Activated CD4-positive, alpha-beta T cell treated with anti-CD3 and anti-CD28 coated beads, Interleukin-2, Interleukin-4, amounts not matched to agents 100 ng/mL and 50 ng/mL, durations not matched to agents 16 hours and 8 hours (primary cell): Measurements from ENCODE around the gene MRTFB.
A peak's percentile ranks its signal among the peaks of the same experiment; 100 is the strongest.

Experiments
- DNase-seq: peaks from one replicate; pipeline ENCODE4 v3.0.0-alpha.2; 2020; ENCODE audit warnings: low spot score

Gene MRTFB

DNA sequence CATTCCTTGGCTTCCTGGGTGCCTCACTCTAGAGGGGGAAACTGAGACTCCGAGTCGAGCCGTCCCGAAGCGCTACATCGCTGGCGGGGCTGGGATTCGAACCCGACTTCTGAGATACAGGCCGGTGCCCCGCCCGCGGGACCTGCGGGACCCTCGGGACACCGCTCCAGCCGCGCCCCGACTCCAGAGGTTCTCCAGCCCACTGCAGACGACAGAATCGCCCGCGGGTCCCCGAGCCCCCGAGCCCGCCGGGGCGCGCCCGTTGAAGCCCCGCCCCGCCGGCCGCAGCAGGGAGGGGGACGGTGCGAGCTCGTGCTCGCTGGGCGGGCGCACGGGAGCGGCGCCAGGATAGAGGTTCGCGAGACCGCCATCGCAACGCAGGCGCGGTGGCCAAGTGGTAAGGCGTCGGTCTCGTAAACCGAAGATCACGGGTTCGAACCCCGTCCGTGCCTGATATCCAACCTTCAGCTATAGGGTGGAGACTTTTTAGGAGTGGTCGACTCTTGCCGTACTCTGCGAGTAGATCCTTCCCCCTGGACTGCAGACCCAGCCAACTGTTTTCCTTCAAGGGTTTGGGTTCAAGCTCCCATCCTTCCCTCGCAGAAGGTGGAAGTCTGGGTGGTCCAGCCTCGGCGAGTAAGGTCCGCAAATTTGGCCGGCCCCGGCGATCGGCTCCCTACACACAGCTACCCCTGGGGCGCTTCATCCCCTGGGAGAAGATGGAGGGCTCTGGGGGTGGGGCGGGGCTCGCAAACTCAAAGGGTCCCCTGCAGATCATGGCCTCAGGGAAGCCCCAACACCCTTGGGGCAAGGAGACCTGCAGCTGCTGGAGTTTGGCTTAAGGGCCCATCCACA is 214.6 kb downstream of the MRTFB start:
- peak; percentile 93 for DNase-seq

DNA sequence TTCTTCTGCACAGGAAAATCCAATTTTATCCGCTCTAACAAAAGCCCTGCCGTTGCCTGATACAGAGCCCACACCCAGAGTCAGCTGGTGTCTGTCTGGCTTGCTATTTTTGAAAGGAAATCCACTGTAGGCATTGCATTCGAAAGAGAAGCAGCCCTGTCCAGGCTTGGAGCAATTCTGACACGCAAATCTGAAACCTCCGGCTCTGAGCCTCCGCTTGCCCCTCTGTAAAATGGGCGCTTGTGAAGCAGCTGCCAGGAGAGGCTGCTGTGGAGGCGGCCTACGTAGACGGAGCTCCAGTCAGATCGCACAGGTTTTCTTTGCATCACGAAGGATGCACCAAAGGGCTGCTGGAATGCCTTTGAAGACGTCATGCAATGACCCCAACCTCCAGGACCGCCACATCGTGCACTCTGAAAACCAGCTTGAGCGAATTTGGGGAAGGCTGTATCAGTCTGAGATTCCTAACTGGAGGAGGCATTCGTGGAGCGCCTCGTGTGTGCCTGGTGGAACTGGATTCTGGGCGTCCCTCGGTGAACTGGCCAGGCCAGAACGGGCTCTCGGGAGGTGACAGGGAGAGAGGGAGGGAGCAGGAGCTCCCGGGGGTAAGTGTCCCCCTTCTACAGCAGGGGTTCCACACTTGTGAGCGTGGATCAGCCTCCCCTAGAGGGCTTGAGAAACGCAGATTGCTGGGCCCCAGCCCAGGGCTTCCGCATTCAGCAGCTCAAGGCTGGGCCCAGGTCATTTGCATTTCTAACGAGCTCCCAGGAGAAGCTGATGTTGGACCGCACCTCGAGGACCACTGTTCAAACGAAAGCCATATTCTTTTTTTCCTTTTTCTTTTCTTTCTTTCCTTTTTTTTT is 215.5 kb downstream of the MRTFB start:
- peak; percentile 17 for DNase-seq

DNA sequence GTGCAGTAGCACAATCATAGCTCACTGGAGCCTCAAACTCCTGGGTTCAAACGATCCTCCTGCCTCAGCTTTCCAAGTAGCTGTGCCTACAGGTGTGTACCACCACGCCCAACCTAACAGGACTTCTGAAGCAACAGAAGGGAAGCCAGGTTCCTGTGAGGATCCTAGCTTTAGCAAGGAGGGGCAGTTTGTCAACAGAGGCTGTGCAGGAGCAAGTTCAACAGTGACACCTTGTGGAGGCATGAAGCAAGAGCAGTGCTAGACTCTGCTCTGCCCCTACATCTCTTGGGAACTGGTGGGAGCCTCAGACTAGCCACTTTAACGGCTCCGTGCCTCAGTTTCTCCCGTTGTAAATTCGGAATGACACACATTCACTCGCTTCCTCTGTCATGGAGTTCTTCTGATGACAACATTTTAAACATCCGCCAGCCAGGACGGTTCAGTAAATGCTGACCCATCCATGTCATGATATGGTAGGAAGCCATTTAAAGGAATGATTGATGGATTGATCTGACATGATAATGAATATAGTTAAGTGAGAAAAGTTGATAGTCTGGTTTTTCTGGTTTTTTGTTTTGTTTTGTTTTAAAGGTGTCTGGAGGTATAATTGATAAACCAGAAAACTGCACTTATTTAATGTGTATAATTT is 218.7 kb downstream of the MRTFB start:
- DNase-seq: peak; percentile 46

DNA sequence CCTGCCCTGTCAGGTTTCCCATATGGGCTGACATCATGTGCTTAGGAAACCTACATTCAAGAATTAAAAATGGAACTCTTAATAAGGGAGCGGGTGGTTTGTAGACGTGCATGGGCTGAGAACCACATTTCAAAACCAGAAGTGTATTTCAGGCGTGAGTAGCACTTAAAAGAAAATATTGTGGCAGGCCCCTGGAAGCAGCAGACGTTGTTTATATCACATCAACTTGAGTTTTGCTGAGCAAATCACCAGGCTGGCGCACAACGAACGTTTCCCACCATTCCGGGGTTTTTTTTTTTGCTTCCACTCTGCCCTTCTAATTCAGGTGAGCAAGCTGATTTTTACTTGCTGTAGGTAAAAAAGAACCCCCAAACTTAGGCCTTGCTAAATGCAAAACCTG is 220.2 kb downstream of the MRTFB start:
- no peak for DNase-seq

DNA sequence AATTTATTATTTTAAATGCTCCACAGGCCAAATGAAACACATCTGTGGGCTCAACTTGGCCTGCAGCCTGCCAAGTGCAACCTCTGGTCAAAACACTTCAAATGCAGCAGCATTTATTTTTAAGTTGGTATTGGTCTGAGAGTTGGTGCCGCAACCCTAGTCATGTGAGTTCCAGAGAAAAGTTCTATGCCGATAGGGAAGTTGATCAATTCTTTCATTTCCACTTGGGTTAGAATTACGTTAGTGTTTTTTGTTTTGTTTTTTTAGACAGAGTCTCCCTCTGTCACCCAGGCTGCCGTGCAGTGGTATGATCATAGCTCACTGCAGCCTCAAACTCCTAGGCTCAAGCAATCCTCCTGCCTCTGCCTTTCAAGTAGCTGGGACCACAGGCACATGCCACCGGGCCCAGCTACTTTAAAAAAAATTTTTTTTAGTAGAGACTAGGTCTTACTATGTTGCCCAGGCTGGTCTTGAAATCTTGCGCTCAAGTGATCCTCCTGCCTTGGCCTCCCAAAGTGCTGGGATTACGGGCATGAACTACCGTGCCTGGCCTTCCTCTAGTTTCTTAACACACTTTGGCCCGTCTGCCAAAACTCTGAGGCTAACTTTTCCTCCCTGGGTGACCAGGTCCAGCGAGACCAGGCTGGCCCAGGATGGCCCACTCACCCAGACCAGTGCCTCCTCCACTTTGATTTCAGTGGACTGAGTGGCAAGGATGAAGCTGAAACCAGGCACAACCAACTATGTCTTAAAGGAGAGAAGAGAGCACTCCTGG is 221.1 kb downstream of the MRTFB start:
- DNase-seq: no peak

DNA sequence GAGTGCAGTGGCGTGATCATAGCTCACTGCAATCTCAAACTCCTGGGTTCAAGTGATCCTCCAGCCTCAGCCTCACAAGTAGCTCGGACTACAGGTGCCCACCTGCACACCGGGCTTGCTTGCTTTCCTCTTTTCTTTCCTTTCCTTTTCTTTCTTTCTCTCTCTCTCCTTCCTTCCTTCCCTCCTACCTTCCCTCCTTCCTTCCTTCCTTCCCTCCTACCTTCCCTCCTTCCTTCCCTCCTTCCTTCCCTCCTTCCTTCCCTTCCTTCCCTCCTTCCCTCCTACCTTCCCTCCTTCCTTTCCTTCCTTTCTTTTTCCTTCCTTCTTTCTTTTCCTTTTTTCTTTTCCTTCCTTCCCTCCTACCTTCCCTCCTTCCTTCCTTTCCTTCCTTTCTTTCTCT is 225.5 kb downstream of the MRTFB start:
- DNase-seq: no peak

DNA sequence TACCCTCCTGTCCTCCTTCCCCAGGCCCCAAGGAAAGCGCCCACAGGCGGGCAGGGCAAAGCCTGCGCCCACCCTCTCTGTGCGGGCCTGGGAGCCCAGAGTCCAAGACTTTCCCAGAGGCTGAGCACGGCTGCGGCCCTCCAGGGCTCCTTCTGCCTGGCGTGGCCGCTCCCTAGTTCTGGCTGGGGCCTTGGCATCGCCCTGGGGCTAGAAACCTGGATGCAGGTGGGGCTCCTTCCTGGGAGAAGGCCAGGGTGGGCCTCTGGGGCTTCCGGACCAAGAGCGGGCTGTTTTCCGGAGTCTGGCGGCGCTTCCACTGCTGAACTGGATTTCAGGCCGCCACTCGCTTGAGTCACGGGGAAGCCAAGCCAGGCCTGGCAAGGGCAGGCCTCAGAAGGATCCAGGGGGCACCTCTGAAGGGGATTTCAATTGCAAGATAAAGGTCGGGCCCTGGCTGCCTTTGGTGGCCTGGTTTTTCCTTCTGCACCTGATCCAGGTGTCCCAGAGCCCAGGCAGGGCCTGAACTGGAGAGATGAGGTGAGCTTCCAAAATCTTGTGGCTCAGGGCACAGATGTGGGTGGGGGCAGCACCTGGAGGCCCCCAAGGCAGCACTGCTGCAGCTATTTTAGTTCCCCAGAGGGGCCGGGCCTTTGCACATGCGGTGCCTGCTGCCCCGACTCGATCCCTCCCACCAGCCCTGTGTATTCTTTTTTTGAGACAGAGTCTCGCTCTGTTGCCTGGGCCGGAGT is 227.4 kb downstream of the MRTFB start:
- DNase-seq: no peak

DNA sequence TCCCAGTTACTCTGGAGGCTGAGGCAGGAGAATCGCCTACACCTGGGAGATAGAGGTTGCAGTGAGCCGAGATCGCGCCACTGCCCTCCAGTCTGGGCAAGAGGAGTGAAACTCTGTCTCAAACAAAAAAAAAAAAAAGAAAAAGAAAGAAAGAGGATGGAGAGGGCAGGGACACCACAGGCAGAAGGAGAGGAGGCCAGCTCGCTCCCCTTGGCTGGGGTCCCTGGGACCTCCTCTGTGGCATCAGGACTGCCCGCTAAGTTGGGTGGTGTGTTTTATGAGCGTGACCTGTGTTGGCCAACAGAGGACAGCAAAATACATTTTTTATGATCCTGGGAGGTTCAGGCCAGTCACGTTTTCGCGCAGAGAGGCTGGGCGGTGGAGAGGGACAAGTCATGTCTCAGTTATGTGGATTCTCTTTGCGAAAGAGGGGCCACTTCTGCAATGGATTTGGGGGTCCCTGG is 229.6 kb downstream of the MRTFB start:
- DNase-seq: peak; percentile 33

DNA sequence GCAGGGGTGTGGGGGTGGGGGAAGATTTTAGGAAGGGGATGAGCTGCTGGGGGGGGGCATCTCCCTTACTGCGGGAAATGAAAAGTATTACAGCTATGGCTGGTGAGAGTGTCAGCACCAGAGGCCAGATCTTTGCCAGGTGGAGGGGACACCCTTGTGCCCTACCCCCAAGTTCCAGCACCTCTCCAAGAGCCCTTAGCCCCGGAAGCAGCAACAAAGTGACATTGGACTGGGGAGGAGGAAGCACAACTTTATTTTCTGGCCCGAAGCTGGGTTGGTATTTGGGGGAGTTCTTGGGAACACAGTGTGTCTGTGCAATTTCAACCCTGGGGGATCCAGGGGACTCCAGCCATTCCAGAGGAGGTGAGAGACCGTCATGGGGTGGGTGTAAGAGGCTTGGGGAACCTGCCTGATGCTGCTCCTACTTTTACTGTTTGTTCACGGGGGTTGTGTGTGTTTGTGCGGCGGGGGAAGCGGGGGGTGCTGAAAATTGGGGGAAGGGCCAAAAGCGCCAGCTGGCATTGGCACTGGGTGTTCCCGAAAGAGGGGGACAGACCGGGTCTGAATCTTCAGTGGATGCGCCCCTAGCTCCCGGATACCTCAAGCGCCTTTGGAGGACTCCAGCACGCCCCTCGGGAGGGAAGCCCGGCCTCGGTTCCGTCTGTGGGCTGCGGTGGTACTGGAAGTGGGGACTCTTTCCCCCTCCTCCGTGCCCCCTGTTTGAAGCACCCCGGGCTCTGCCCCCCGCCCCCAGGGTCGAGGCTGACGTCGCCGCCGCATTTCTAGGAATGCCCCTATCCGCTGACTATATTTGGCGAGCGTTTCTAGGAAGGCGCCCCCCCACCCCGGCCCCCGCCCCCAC is 230.3 kb downstream of the MRTFB start:
- DNase-seq: no peak

DNA sequence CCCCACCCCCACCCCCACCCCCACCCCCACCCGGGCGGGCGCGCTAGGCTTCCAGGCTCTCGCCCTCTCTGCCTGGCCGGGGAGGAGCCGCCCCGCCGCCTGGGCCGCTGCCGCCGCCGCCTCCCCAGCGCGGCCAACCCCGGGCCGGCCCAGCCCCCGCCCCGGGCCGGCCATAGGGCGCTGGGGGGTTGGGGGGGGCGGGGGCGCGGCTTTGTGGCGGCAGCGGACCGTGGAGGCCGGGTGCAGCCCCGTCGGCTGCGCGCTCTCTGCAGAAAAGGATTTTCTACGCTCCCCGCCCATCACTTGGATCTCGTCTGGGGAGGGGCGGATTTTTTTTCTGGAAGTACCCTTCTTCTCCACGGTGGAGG is 230.9 kb downstream of the MRTFB start:
- no peak for DNase-seq

DNA sequence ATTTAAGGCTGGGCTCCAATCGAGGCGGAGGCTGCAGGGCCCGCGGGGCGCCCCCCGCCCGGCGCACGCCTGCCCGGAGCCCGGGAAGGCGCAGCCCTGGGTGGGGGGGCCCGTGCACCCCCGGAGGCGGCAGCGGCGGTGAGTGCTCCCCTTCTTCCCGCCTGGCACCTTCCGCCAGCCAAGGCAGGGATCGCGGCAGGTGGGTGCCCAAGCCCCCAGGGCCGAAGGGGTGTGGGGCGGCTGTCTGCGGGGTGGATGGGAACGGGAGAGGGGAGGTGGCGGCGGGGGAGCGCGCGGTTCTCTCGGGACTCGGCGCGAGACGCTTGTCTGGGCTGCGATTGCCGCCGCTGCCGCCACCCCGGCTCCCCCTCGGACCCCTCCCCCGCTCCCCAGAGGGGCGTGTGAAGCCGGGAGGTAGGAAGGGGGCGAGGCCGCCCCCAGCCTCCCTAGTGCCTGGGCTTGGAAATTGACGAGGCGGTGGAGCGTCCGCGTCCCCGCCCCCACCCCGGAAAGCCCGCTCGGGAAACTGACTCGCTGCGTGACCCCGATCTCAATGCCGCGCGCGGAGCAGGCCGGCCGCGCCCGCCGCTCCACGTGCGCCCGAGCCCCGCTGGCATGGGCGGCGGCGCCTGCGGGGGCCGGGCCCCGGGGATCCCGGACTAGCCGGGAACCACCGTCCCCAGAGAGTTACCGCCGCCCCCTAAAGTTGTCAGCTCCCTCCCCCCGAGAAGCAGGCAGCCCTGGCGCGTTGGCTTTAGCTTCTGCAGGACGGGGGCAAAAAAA is 231.5 kb downstream of the MRTFB start:
- DNase-seq: no peak

DNA sequence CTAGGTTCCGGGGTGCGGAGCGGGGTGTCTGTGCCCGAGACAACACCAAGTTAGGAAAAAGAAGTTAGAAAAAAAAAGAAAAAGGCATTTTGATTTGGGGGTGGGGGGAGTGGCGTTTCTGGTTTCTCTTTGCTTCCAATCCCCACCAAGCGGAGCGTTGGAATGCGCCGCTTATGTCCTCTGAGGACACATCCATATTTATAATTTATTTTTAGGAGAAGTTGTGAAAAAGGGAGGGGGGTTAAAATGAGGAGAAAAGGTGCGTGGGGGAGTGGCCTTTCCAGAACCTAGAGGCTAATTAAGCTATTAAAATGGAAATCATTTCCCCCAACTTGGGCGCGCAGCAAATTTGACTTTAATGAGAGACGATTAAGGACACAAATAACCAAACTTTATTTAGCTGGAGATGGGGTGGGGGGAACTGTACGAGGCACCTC is 232.1 kb downstream of the MRTFB start:
- no peak for DNase-seq

DNA sequence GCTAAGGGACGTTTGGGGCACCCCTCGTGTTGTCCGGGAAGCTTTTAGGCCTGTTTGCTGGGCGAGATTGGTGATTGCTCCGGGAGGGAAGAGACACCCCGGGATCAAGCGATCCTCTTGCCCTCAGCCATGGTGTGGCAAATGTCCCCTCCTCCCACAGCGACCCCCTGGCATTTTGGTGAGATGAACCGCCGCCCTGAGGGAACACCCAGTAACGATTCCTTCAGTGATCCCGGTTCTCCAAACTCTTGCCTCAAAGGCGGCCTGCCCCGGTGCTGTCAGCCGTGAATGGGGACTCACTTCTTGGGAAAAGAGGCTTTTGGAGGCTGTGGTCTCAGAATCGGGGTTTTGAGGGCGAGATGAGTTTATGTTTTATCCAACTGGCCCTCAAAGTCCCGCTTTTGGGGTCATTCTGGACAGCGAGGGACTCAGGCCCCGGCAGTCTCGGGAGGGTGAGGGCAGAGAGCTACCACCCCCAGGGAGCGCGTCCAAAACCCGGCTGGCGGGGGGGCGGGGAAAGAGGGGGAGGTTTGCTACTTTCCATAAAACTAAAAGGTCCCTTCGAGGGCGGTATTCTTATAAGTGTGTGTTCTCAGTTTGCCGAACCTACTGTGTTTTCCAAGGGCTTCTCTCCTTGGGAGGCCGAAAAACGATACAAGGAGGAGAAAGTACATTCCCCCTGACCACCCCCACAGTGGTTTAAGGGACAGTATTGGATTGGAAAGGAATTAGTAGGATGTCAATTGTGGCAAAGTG is 232.7 kb downstream of the MRTFB start:
- no peak for DNase-seq

DNA sequence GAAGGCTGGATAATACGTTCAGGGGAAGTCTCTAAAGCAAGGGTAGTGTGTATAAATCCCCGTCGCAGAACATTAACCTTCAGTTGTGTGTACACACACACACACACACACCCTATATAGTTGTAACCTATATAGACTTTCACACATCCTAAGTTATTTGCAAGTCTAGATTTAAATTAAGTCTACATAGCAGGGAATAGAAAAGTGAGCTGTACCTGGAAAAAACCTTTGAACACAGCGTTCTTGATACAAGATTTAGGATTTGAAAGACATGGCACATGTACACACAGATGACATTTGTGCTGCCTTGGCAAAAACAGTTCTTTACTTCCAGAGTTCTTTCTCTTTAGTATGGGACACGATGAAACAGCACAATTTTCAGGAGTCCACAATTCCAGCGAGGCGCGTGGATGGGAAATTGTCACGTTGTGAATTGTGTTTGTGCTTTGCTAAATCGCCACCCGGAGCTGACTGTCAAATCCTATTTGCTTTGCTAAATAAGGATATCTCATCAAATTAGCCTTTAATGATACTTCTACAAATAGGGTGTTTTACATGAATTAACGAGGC is 233.9 kb downstream of the MRTFB start:
- DNase-seq: no peak

DNA sequence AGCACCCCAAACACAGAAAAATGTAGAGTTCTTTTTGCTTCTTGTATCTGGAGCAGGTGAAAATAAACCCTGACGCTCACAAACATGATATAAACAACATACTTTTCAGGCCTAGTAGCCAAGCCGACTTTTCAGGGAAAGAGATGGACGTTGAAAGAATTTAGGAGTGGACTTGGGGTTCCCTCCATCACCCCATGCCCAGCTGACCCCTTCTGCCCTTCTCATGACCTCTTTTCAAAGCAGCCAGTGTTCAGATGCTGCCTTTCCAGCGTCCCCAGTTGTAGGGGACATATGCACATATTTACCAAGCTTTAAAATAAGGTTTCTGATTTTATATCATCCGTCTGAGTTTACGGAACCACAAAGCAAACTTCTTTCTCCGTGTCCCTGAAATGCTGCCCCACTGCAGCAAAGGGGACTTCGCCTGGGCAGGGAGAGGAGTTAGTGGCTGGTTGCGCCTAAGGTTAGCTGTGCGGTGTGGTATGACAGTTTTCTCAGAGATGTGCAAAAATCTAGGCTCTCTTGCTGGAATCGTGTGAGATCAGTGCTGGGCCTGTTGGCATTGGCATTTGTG is 235.5 kb downstream of the MRTFB start:
- no peak for DNase-seq

DNA sequence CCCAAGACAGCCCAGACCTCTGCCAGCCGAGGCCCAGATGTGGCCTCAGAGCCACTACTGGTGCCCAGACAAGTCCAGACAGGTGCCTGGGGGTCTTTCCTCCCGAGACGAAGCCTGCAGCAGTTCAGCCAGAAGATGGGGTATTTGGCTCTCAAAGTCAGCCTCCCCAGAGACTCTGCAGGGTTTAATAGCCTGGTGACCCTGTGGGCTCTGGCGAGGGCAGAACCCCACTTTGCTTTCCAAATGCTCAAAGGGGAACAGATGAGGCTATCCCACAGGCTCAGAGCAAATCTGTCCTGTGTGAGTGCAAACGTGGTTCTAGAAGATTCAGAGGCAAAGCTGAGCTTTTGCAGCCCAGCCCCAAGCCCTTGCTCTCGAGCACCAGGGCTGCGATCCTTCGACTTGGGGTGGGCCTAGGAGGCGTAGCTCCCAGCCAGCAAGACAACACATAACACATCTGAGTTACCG is 236.0 kb downstream of the MRTFB start:
- no peak for DNase-seq

DNA sequence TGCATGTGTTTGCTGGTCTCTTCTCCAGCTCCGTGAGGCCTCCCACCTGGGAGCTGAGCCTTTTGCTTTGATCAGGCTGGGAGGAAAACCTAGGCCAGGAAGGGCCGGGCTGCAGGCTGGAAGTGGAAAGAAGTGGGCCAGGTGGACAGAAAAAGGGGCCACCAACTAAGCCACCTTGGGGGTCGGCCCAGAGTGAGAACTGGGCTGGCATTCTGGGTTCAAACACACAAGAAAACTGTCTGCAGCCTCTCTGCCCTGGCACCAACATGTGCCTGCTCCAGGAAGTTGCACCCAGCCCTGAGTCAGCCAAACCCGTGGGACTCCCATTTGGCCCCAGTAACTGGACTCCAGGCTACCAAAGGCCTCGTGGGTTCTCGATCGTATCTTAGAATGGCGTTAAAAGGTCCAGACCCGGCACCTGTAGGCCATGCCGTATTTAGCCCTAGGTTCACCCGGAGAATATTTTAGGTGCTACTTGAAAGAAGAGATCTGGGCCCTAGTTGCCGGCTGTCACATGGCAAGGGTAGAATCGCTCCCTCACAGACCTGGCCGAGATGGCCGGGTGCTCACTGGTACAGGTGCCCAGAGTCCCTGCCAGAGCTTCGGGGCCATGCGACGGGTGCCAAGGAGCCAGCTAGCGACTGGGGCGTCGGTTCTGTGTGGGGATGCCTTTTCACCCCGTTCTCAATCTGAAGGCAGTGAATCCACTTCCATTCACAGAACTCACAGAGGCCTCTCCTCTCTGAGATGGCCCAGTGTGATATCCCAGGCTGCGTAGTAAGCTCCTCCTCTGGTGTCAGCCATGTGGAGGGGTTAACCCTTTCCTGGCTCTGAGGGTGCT is 236.6 kb downstream of the MRTFB start:
- DNase-seq: no peak
